Measurements from ENCODE around the gene CPEB1.

DNA sequence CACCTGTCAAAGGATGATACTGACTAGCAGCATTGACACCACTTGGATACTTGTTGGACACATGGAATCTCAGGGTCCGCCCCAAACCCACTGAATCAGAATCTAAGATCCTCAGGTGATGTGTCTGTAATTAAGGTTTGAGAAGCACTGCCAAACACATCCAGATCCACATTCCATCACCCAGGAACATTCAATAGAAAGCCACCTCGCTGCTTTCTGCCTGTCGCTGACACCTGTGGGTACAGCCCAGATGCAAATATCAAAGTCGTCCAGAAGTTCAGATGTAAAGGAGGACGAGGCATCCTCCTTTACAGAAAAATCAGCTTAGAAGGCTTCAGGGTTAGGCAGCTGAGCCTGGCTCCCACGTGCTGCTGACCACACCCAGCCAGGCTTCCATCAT is 101.7 kb downstream of the CPEB1 start:
- TF ChIP-seq, protein P1, sequence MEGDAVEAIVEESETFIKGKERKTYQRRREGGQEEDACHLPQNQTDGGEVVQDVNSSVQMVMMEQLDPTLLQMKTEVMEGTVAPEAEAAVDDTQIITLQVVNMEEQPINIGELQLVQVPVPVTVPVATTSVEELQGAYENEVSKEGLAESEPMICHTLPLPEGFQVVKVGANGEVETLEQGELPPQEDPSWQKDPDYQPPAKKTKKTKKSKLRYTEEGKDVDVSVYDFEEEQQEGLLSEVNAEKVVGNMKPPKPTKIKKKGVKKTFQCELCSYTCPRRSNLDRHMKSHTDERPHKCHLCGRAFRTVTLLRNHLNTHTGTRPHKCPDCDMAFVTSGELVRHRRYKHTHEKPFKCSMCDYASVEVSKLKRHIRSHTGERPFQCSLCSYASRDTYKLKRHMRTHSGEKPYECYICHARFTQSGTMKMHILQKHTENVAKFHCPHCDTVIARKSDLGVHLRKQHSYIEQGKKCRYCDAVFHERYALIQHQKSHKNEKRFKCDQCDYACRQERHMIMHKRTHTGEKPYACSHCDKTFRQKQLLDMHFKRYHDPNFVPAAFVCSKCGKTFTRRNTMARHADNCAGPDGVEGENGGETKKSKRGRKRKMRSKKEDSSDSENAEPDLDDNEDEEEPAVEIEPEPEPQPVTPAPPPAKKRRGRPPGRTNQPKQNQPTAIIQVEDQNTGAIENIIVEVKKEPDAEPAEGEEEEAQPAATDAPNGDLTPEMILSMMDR (IDR thresholded peaks at IDR 0.05): no peak
- TF ChIP-seq EZH2 (IDR thresholded peaks at IDR 0.05; ENCODE audit: borderline replicate concordance, insufficient read depth, low read depth, low read length, poor library complexity, severe bottlenecking): no peak

Data from B cell (primary cell).